ENCODE results near the gene SETBP1. TPM values are rescaled to one million over a fixed set of nuclear protein-coding genes. Genes with fewer than 3 reads are reported as not detected.
A peak's percentile ranks its signal among the peaks of the same experiment; 100 is the strongest.

The SETBP1 gene
- total RNA-seq, 1 donor from 2014 or later = 51.0 TPM

DNA sequence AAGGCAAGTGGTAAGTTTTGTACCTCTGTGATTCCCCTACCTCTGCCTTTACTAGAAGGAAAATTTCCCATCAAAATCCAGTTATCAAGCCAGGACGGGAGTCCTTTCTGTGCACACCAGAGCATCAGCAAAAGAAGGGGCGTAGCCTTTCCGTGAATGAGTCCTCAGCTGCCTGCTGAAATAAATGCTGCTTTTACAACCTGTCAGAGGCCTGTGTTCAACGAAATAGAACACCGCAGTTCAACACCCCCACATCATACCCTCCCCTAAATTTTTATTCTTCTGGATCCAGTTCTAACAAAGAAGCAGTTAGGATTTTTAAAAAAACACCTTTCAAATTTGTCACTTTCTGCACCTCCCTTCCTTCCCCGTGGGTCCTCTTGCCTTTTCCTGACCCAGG lies 135.8 kb downstream of the SETBP1 start:
- DNase-seq (ENCODE audit: low spot score) = no peak

DNA sequence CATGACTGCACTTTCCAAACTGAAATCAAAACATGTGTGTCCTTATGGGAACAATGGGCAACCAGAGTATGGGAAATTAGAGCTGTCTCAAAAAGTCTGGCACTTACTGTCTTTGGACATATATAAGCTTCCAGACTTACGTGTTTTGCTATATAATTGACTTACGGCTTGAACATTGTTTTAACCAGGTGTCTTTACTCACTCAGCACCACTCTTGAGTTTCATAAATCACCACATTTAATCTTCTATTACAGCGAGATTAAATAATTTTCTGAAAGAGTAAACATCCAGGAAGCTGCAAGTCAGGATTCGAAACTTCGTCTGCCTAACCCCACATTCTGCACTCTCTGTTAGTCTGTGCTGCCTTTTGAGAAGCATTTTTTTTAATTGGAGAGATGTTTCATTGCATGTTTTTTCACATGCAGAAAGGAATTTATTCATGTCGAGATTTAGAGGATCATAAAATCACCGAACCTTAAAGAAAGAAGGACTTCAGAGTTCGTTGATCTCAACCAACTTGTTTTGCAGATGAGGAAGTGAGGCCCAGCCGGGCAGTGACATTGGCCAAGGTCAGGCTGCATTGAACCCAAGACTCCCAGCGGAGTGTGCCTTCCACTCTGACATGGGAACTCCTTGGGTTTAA lies 137.3 kb downstream of the SETBP1 start:
- no peak for DNase-seq (ENCODE audit: low spot score)

DNA sequence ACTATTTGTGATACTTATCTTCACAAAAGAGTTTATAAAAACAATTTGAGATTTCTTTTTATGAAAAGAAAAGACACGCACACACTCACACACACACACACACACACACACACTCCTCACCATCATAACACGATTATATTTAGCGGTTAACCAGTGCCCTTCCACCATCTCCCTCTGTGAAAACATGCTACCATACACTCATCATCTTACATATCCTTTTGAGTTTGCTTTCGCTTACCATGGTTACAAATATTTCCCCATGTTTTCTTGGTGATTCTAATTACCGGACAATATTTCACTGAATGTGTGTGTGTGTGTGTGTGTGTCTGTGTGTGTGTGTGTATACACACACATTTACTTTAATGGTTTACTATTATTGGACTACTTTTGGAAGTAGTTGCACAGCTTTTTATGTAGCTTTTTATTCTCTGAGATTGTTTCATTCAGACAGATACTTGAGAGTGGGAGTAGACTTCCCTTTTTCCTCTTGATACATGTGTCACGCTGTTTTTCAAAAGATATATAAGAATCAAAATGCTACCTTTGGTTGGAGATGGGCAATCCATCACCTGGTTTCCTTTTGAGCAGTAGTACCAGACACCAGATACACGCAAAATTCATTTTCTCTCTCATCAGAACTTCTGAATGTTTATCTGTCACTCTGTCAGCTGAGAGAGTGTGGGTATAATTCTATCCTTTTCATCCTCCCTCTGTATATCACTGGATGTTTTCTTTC lies 138.1 kb downstream of the SETBP1 start:
- DNase-seq (ENCODE audit: low spot score) = no peak

DNA sequence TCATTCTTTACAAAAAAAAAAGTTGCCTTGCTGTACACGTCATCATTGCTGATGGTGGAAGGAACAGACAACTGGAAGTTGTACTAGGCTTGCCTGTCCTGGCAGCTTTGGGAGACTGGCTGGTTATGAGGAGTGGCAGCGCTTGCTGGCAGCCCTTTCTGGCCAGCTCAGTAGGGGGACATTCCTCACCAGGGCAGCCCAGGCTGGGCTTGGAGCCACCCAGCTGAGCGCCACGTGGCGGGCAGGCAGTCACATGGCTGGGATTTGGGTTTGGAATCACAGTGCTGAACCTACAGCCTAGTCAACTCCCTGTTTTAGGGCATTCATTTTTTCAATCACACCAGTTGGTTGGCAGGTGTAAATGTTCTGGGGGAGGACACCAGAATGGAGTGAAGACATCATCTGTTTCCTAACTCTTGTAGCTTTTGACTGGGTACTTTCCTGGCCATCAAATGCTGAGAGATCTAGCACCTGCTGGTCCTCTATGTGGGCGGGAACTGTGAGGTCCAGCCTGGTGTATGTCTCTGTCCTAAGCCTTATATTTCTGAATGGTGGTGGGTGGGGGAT lies 139.3 kb downstream of the SETBP1 start:
- no peak for DNase-seq (ENCODE audit: low spot score)

DNA sequence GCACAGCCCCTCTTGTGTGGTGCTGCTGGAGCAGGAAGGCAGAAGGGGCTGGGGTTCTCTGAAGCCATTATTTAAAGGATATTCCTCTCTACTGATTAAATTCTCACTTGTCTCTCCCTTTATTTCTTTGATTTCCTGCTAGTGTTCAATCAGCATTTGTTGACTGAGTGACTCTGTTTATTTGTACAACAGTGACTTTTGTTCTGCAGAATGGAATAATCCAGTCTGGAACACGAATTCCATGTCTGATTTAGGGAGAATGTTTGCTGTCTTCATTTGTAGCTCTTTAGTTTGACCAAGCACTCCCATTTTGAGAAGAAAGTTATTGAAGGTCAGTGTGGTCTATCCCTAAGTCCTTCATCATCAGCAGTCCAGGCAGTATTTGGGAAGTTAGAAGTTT lies 141.2 kb downstream of the SETBP1 start:
- no peak for DNase-seq (ENCODE audit: low spot score)

DNA sequence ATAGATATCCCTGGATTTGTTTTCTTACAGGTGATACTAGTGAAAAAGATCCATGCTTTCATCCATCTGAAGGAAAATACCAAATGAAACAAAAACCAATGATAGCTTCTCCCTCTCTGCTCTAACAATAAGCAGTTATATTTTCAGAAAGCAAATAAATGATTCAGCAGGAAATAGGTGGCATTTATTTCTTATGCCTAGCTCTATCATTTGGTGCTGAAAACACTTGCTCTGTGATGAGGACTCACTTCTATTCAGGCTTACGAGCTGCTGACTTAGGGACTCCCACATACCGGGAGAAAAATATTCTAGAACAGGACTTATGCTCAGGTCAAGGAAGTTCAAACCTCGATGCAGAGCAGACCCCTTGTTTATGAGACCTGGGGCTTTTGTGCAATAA lies 142.6 kb downstream of the SETBP1 start:
- no peak for DNase-seq (ENCODE audit: low spot score)

DNA sequence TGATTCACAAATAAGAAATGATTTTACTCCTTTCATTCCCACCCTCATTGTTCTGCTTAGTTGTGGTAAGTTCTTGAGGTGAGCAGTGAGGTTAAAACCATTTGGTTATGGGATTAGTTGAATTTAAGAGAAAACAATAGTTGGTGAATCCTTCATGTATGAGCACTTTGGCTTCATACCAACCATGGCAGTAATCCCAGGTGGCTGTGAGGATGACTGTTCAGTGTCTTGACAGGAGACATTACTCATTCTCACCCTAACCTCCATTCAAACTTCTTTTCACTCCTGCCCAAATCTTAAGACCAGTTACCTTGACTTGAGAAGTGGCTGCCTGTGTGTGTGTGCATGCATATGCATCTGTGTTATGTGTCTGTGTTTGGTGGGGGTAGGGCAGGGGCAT lies 143.1 kb downstream of the SETBP1 start:
- no peak for DNase-seq (ENCODE audit: low spot score)

DNA sequence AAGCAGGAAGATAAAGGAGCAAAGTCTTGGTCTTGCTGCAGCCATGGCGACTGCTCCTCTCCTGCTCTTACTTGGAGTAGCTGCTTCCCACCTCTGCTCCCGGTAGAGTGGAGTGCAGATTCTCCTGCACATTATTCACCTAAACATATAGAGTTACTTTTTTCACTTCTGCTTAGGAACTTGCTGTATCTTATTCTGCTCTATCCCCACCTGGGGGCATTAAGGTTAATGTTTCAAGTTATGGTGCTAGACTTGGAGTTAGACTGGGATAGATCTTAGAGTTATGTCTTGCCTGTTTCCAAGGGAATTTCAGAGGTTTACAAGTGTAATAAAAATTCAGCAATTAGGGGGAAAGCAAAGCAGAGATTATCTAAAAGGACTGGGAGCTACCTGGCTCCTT lies 144.2 kb downstream of the SETBP1 start:
- DNase-seq (ENCODE audit: low spot score) = no peak

DNA sequence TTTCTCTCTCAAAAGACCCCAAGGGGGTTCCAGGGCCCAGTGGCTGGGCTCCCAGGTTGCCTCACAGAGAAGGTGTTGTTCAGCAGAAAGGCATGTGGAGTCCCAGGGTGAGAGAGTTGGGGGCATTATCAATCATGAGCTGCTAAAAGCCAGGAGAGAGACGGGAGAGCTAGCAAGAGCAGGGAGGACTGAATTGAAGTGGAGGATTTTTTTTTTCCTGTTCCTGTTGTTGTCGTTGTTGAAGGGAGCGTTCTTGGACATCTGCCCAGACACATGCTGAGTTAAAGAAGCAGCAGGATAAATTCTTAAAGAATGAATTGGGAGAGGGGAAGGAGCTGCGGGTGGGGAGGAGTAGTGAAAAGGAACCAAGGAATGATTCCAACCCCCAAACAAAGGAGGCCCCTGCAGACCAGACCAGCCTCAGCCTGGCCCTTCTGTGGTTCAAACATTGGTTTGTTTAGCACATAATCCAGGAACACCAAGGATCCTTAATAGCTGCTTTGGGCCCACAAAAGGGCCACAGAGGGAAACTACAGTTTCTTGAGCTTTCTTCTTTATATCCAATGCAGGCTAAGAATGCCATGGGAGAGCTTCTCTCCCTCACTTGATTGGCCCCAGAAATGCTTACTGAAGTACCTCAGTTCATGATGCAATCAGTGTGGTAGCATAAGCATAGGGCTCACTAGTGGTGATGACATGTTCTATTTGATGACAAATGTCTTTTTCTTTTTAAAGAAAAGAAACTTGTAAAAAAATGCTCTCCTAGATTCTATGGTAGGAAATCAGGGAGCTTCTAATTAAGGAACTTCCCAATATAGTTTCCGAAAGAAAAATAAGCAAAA lies 146.0 kb downstream of the SETBP1 start:
- peak; percentile 83 for DNase-seq (ENCODE audit: low spot score)

DNA sequence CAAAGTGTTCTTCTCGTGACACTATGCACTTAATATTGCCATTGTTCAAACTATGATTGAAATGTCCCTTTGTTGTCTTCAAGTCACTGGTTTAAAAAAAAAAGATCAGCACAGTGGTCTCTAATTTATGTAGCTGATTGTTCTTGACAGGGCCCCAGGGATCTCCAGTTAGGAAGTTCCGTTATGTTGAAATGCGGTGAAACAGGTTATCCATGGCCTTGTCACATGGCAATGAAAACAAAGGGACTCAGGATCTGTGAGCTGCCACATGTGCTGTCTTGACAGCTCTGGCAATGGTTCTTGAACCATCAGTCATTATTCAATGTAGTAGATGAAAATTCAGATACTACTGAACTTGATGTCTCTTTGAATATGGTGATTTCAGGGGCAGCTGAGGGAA lies 147.4 kb downstream of the SETBP1 start:
- DNase-seq (ENCODE audit: low spot score) = no peak

DNA sequence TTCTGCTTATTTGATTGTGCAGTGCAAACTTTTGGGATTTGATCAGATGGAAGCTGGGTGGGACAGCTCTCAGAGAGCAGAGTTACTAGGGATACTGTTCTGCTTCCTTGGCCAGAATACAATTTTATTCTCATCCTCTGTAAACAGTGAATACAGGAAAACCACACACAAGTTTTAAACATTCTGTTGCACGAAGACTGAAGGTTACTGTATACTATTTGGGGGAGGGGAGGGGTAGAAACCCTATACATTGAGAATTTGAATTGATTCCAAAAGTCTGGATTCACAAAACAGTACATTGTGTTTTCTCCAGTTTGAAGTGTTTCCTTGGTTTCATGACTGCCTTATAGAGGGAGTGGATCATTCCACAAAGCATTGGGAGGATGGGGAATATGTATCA lies 149.9 kb downstream of the SETBP1 start:
- DNase-seq (ENCODE audit: low spot score) = no peak

DNA sequence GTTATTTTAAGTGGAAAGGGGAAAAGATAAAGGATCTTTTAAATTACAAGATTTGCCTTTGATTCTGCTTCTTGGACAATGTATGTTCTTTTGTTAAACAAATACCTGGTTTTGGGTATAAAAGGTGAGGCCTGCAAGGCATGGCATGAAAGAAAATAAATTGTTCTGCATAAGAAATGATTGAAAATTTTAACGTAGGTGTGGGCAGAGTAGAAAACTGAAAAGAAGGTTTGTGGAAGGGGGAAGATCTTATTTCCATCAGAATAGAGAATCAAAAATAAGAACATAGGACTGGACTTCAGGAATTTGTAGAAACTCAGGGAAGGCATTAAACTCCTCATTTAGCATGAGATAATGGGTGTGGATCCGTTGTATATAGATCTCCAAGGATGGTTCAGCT lies 153.1 kb downstream of the SETBP1 start:
- DNase-seq (ENCODE audit: low spot score) = no peak

DNA sequence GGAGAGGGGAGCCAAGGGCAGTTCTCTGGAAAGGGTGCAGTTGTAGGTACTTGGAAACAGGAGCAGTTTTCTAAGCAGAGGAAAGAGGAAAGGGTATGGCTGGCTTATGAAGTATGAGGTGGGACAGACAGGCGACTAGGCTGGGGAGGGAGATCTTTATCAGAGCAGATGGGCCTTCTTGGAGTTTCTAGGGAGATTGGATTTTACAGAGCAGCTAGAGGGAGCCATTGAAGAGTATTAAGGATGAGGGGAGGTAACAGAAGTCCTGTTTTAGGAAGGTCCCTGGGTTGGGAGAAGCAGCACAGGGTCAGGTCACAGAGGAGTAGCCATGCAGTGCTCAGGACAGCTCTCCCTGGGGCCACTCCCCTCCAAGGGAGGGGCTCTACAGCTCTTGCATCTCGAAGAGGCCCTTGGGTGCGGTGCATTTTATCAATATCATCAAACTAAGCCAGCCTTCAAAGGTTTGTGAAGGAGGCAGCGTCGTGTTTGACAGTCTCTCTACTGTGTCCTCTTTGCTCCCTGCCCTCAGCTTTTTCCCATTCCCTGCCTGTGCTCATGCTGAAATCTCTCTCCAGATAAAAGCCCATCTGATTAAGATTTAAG lies 154.3 kb downstream of the SETBP1 start:
- DNase-seq (ENCODE audit: low spot score) = no peak

DNA sequence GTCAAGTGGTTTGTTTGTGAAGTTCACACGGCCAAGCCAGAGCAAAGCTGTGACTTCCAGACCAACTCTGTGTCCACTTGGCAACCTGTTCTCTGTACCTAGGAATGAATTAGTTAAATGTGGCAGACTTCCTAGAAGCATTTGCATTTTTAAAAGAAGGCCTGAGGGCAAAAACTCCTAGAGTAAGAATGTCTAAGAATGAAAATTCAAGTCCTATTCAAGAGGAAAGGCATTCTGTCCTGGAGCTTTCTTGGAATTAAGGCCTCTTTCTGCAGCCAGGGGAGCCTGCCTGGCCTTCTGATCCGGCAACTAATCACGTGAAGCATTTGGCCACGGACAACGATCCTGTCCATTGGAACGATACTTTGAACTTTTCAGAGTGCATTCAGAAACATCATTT lies 155.0 kb downstream of the SETBP1 start:
- DNase-seq (ENCODE audit: low spot score) = no peak

DNA sequence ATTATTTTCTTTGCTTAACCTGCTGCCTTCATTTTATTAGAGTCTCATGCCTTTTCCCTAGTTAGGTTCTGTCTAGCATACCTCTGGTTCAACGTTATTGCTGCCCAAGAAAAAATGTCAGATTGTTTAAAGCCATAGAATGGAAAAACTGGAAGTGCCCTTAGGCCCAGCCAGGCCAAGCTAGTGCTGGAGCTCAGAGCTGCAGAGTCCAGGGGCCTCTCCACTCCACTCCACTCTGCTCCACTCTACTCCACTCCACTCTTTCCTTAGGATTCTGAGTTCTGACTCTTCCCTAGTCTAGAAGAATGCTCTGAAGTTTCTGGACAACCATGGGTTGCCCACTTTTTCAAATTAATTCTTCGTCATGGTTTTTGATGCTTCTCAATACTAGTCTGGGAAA lies 155.6 kb downstream of the SETBP1 start:
- DNase-seq (ENCODE audit: low spot score) = no peak

DNA sequence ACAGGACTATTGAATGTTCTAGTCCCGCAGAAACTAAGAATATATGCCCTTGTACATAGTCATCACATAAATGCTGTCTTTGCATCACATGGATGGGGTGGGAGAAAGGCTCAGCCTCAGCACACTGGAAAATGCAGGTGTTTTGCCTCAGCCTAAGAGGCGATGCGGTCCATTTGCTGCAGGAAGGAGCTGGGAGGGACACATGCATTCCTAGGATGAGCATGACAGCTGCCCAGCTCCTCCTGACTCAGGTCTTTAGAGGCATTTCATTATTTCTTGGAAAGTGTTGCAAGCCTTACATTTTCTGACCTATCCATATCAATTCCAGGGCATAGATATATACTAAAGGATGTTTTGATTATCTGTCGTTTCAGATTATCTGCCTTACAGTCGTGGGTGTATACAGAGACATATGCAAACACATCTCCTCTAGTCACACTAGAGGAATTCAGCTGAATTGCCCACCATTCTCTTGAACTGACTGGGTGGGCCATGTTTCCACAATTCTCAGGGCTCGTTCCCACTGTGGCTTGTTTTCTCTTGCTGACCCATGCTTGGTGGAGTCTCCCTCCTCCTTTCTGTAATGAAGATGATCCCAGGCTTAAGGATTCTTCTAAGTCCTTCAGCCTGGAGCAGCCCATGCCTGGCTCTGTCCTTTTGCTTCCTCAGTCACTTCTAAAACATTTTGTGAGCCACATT lies 156.9 kb downstream of the SETBP1 start:
- DNase-seq (ENCODE audit: low spot score) = no peak

DNA sequence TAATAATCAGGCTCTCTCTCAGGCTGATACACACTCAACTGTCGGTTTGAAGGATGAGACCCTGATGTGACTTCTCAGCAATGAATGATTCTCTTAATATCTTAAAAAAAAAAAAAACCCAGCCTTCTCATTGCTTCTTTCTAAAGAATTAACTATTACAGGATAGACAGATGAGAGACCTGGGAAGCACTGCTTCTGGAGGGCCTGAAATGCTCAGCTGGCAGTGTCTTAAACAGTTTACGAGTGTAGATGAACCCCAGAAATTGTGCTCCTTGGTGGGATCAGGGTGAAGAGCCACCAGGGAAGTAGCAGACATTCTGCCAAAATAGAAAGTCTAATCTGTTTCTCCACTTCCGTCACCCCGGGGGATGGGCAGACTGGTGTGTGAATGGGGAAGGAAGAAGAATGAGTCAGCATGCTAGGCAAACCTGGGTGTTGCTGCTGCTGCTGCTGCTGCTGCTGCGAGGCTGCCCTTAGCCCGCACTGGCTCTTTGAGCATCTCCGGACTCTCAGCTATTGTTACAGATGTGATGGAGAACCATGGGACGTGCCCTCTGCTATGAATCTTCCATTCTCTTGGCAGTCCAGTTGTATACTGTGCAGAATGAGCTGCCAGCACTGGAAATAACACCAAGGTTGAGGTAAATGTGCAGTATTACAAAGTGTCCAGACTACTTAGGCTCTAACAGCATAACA lies 158.4 kb downstream of the SETBP1 start:
- DNase-seq (ENCODE audit: low spot score) = peak; percentile 80

DNA sequence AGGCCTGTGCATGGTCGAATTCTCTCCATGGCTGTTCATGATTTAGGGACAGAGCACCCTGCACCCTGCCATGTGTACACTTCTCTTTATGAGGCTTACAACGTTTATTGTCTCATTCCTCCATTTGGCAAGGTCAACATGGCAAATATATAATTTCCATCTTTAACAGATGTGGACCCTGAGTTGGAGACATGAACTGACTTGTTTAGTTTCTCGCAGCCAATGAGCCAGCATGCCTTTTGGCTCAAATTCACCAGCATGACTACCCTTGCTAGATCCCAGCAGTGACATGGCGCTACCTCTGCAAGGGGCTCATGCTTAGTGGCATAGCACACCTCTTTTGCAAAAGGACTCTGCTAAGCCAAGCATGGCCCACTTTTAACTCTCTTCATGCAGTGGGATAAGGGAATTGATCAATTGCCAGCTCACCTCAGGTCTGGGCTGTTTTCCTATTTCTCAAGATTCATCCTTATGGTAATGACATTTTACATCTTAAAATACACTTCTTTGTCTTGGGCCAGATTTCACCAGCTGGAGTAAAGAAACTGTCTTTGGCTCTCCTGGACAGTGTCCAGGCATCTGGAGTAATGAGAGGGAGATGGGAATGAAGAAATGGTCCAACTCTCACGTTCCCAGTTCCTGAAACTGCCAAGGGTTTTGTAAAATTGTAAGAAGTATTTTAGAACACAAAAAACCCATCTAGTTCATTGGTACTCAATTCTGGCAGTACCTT lies 159.5 kb downstream of the SETBP1 start:
- DNase-seq (ENCODE audit: low spot score) = no peak

DNA sequence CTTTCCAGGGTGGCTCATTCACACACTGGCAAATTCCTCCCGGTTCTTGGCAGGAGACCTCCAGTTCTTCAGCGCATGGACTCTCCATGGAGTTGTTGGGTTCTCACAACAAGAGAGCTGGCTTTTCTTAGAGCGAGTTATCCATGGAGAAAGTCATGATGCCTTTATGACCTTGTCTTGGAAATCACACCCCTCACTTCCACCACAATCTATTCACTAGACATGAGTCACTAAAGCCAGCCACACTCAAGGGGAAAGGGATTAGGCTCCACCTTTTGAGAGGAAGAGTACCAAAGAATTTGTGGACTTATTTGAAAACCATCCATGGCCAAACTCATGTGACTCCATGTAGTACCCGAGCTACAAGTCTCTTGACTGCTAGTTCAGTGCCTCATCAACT lies 160.5 kb downstream of the SETBP1 start:
- DNase-seq (ENCODE audit: low spot score) = no peak
